Stomach (tissue), 4 donors: ENCODE data around the gene SHLD1.
"Not testable (repeated sequence)": the region's sequence is repeated elsewhere in the genome, so short reads cannot be mapped to it uniquely, and the experiment has no call there.

Source experiments
- EP300 ChIP-seq: sonication (generic); formaldehyde crosslinking; IDR thresholded peaks from one replicate; pipeline ENCODE4 v1.6.1; 2017; ENCODE audit warnings: antibody characterized with exemption
- POLR2A ChIP-seq, 4 donors: fragments of 450-650 bp; IDR thresholded peaks; one replicate each; pipeline ENCODE4 v1.6.1; 2016; ENCODE audit warnings: antibody characterized with exemption in 4 of 4, control low read depth in 2 of 4, mild to moderate bottlenecking in 1 of 4, moderate library complexity in 1 of 4
- POLR2AphosphoS5 ChIP-seq, 3 donors: sonication (generic); formaldehyde crosslinking; IDR thresholded peaks; one replicate each; pipeline ENCODE4 v1.6.1; 2016; ENCODE audit warnings: antibody characterized with exemption in 3 of 3
- TF ChIP-seq, protein P1 (sequence below), 7 experiments: fragments of 450-650 bp in 4 of 7; fragments of 200-600 bp in 3 of 7; sonication (generic) in 3 of 7; IDR thresholded peaks; one replicate each; pipeline ENCODE4 v1.5.1; 2016 to 2019; ENCODE audit warnings: antibody characterized with exemption in 7 of 7, control low read depth in 2 of 7, mild to moderate bottlenecking in 1 of 7

- TF ChIP-seq POLR2A (IDR thresholded peaks at IDR 0.05); POLR2AphosphoS5 (IDR thresholded peaks at IDR 0.05); EP300: not testable (repeated sequence)
- TF ChIP-seq, protein P1, sequence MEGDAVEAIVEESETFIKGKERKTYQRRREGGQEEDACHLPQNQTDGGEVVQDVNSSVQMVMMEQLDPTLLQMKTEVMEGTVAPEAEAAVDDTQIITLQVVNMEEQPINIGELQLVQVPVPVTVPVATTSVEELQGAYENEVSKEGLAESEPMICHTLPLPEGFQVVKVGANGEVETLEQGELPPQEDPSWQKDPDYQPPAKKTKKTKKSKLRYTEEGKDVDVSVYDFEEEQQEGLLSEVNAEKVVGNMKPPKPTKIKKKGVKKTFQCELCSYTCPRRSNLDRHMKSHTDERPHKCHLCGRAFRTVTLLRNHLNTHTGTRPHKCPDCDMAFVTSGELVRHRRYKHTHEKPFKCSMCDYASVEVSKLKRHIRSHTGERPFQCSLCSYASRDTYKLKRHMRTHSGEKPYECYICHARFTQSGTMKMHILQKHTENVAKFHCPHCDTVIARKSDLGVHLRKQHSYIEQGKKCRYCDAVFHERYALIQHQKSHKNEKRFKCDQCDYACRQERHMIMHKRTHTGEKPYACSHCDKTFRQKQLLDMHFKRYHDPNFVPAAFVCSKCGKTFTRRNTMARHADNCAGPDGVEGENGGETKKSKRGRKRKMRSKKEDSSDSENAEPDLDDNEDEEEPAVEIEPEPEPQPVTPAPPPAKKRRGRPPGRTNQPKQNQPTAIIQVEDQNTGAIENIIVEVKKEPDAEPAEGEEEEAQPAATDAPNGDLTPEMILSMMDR (IDR thresholded peaks at IDR 0.05) = not testable (repeated sequence)
These were observed 31.2 kb downstream of the SHLD1 start for GRCh38 chr20:5781367-5781766.
